ENCODE data around the gene MRTFB. TPM values are rescaled to one million over a fixed set of nuclear protein-coding genes. Genes with fewer than 3 reads are reported as not detected.

MRTFB gene
- total RNA-seq, 1 donor from 2014 or later, result 77.5 TPM

GRCh38 chr16:14309001-14309886 is 238.1 kb downstream of the MRTFB start:
- DNase-seq (ENCODE audit: low spot score in 2 of 2, unreplicated experiment in 2 of 2), result no peak
- Mint-ChIP-seq H3K27ac (no peak overlapping the region), H3K4me3 (no peak overlapping the region), H3K4me1 (peaks cover 20% of the 10 kb centered on the region), H3K27me3 (ENCODE audit: low read depth) (peaks cover 64% of the 10 kb centered on the region), H3K36me3 (no peaks in the 10 kb centered on the region), H3K9me3 (no peaks in the 10 kb centered on the region)
- TF ChIP-seq CTCF (IDR thresholded peaks at IDR 0.05; ENCODE audit: unreplicated experiment), result no peak

- no peak overlapping the region for H3K4me3 Mint-ChIP-seq
- H3K4me1 Mint-ChIP-seq, result peaks cover 20% of the 10 kb centered on the region
Measured at GRCh38 chr16:14309906-14310305, 238.8 kb downstream of the MRTFB start.

GRCh38 chr16:14310519-14310991 is 239.4 kb downstream of the MRTFB start:
- Mint-ChIP-seq H3K36me3 (no peaks in the 10 kb centered on the region), H3K27ac (no peak overlapping the region), H3K4me1 (peaks cover 20% of the 10 kb centered on the region), H3K4me3 (no peak overlapping the region), H3K9me3 (no peaks in the 10 kb centered on the region), H3K27me3 (ENCODE audit: low read depth) (peaks cover 53% of the 10 kb centered on the region)
- no peak for TF ChIP-seq CTCF (IDR thresholded peaks at IDR 0.05; ENCODE audit: unreplicated experiment)
- DNase-seq (ENCODE audit: low spot score in 2 of 2, unreplicated experiment in 2 of 2), result no peak

More at GRCh38 chr16:14309906-14310305, 238.8 kb downstream of the MRTFB start:
- no peaks in the 10 kb centered on the region for H3K36me3 Mint-ChIP-seq
- TF ChIP-seq CTCF (IDR thresholded peaks at IDR 0.05; ENCODE audit: unreplicated experiment), result no peak
- H3K9me3 Mint-ChIP-seq, result no peaks in the 10 kb centered on the region
- H3K27ac Mint-ChIP-seq, result no peak overlapping the region
- H3K27me3 Mint-ChIP-seq (ENCODE audit: low read depth), result peaks cover 58% of the 10 kb centered on the region
- no peak for DNase-seq (ENCODE audit: low spot score in 2 of 2, unreplicated experiment in 2 of 2)

GRCh38 chr16:14314116-14314515 is 243.0 kb downstream of the MRTFB start:
- Mint-ChIP-seq H3K36me3 (no peaks in the 10 kb centered on the region), H3K4me1 (peaks cover 11% of the 10 kb centered on the region), H3K27ac (no peak overlapping the region), H3K9me3 (no peaks in the 10 kb centered on the region), H3K4me3 (no peak overlapping the region), H3K27me3 (ENCODE audit: low read depth) (peaks cover 40% of the 10 kb centered on the region)
- no peak for DNase-seq (ENCODE audit: low spot score in 2 of 2, unreplicated experiment in 2 of 2)
- TF ChIP-seq CTCF (IDR thresholded peaks at IDR 0.05; ENCODE audit: unreplicated experiment), result no peak

- H3K9me3 Mint-ChIP-seq, result no peaks in the 10 kb centered on the region
- DNase-seq (ENCODE audit: low spot score in 2 of 2, unreplicated experiment in 2 of 2), result no peak
- no peak overlapping the region for H3K4me3 Mint-ChIP-seq
- TF ChIP-seq CTCF (IDR thresholded peaks at IDR 0.05; ENCODE audit: unreplicated experiment), result no peak
- peaks cover 2% of the 10 kb centered on the region for H3K36me3 Mint-ChIP-seq
- H3K4me1 Mint-ChIP-seq, result no peaks in the 10 kb centered on the region
- H3K27ac Mint-ChIP-seq, result no peak overlapping the region
- peaks cover 44% of the 10 kb centered on the region for H3K27me3 Mint-ChIP-seq (ENCODE audit: low read depth)
Measured at GRCh38 chr16:14315683-14316320, 244.7 kb downstream of the MRTFB start.

Small RNA genes within 50 kb of the gene (microRNA-seq; reads per million reads assigned to microRNA genes)
- 34.9 reads per million, percentile 54 among the genes with 10 or more reads in this experiment for gene MIR193B
- gene MIR365A, result 1.2 reads per million

Other genes starting within 250 kb of the MRTFB start
- gene ERCC4, start 151.2 kb upstream of the MRTFB start, total RNA-seq, result 12.1 to 16.4 TPM (median 16.1 TPM) in 3 replicates